Panc1 (cell line): ENCODE data around the gene EPHA10.

ENCODE experiments used
- POLR2AphosphoS5 ChIP-seq: IDR thresholded peaks from 2 replicates; pipeline ENCODE4 v1.6.1; 2012; ENCODE audit warnings: mild to moderate bottlenecking, low read depth, low read length, moderate library complexity
- TF ChIP-seq, protein P1 (sequence below): fragments of 450-650 bp; IDR thresholded peaks from 2 replicates; pipeline ENCODE4 v1.5.1; 2017; ENCODE audit warnings: mild to moderate bottlenecking
- TF ChIP-seq, protein P2 (sequence below), 2 experiments: IDR thresholded peaks; 2 replicates each; pipeline ENCODE4 v1.6.1; 2011 to 2012; ENCODE audit warnings: low read depth in 2 of 2, control low read depth in 1 of 2, low read length in 1 of 2, mild to moderate bottlenecking in 1 of 2, moderate library complexity in 1 of 2; ENCODE audit not compliant: insufficient read depth in 1 of 2

DNA sequence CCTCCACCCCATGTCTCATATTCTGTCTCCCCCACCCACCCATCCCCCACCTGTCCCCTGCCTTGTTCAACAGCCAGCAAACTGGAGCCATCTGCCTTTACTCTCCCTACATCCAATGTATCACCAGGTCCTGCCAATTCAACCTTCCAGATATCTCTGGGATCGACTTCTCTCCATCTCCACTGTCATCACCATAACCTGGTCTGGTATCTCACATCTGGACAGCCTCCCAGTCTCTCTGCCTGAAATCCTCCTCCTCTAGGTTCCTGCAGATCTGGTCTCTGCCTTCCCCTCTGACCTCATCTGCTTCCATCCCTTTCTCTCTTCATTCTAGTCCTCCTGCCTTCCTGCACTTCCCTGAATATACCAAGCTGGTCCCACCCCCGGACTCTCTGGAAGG is 94.8 kb downstream of the EPHA10 start:
- TF ChIP-seq, protein P1, sequence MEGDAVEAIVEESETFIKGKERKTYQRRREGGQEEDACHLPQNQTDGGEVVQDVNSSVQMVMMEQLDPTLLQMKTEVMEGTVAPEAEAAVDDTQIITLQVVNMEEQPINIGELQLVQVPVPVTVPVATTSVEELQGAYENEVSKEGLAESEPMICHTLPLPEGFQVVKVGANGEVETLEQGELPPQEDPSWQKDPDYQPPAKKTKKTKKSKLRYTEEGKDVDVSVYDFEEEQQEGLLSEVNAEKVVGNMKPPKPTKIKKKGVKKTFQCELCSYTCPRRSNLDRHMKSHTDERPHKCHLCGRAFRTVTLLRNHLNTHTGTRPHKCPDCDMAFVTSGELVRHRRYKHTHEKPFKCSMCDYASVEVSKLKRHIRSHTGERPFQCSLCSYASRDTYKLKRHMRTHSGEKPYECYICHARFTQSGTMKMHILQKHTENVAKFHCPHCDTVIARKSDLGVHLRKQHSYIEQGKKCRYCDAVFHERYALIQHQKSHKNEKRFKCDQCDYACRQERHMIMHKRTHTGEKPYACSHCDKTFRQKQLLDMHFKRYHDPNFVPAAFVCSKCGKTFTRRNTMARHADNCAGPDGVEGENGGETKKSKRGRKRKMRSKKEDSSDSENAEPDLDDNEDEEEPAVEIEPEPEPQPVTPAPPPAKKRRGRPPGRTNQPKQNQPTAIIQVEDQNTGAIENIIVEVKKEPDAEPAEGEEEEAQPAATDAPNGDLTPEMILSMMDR, result no peak
- TF ChIP-seq POLR2AphosphoS5, result no peak
- TF ChIP-seq, protein P2, sequence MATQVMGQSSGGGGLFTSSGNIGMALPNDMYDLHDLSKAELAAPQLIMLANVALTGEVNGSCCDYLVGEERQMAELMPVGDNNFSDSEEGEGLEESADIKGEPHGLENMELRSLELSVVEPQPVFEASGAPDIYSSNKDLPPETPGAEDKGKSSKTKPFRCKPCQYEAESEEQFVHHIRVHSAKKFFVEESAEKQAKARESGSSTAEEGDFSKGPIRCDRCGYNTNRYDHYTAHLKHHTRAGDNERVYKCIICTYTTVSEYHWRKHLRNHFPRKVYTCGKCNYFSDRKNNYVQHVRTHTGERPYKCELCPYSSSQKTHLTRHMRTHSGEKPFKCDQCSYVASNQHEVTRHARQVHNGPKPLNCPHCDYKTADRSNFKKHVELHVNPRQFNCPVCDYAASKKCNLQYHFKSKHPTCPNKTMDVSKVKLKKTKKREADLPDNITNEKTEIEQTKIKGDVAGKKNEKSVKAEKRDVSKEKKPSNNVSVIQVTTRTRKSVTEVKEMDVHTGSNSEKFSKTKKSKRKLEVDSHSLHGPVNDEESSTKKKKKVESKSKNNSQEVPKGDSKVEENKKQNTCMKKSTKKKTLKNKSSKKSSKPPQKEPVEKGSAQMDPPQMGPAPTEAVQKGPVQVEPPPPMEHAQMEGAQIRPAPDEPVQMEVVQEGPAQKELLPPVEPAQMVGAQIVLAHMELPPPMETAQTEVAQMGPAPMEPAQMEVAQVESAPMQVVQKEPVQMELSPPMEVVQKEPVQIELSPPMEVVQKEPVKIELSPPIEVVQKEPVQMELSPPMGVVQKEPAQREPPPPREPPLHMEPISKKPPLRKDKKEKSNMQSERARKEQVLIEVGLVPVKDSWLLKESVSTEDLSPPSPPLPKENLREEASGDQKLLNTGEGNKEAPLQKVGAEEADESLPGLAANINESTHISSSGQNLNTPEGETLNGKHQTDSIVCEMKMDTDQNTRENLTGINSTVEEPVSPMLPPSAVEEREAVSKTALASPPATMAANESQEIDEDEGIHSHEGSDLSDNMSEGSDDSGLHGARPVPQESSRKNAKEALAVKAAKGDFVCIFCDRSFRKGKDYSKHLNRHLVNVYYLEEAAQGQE (IDR thresholded peaks at IDR 0.05; ENCODE audit: insufficient read depth in 1 of 2, low read depth in 2 of 2, low read length in 1 of 2), result no peak
